A204.1 (cell line): ENCODE results near the gene OXNAD1.
"Not testable (repeated sequence)": the region's sequence is repeated elsewhere in the genome, so short reads cannot be mapped to it uniquely, and the experiment has no call there.

Source experiments
- FAIRE-seq: peaks from 2 replicates; lab custom pipeline; 2012; peaks lifted over from hg19 to GRCh38; lab: Jason Lieb, UNC

OXNAD1 gene

DNA sequence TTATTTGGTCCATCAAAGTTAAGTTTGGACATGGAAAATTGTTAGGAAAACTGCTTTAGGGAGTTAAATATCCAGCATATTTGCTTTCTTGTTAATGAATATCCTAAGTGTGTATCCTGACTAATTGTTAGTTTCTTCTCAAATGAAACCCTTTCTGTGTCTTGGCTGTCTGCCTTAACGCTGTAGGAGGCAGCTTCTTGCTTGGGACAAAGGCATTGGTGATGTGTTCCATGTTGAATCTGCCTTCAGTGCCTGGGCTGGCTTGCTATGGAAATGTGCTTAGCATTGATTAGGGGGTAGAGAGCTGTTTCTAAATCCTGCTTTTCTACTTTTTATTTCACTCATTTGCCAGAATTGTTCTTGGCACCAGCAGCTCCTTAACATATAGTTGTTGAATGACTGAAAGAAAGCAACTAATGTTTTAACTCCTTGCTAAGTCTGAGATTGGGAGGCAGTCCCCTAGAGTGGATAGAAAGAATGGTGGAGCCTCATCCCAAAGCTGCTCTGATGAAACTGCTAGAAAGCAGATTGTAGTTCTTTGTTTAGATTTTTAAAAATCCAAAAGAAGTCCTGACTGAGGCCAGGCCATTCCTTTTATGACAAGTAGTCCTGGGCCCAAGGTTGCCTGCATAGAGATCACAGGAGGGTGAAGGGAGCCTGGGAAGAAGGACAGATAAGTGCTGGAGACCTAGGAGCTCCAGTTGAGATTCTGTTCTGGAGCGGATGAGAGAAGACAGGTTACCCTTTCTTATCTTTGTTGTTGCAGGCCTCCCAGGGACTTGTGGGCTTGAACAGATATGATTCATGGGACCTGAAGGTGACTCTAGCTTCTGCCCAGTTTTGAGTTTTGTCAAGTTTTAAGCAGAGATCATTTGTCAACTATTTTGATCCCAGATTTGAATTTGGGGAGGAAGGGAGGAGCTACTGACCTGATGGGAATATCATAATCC is 39.3 kb downstream of the OXNAD1 start:
- no peak for FAIRE-seq

DNA sequence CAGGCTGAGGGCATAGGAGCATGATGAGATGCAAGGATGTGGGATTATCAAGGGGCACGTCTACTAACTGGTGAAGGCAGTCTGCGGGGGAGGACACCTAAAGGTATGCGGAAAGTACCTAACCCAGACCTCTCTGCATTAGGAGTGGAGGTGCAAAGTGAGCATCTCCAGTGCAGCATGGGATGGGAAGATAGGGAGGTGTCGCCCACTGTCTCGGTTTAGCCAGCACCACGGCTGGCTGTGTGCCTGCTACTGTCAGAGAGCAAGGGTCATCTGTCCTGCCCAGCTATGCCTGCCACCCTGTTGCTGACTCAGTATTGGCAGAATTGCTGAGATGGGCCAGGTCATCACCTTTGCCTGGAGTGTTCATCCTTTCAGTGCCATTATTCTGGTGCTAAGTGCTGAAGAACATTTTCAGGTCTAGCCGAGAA is 40.1 kb downstream of the OXNAD1 start:
- no peak for FAIRE-seq

DNA sequence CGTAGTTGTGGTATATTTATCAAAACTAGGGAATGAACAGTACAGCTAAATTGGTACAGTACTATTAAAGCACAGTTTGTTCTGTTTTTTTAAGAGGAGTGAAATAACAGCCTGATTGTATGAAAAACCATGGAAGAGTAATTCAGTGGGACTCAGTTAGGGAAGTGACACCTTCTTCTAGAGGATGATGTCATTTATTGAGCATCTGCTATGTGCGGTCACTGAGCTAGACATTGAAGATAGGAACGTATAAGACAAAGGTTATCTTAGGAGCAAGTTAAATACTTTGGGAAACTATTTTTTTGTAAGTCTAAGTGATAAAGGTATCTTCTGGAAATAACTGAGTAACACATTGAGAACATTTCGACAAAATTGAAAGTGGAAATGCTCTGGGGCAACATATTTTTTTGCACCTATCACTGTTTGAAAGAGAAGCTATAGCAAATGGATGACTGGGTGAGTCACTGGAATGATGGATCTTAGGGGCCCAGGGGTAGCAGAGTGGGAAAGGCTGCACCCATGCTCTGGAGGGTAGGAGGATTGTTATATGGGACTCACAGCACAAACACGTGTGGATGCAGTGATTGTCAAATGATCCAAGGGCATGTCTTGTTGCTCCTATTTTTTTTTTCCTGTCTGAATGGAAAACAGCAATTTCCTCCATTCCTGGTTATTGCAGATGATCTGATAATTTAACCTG is 43.0 kb downstream of the OXNAD1 start:
- FAIRE-seq = no peak

DNA sequence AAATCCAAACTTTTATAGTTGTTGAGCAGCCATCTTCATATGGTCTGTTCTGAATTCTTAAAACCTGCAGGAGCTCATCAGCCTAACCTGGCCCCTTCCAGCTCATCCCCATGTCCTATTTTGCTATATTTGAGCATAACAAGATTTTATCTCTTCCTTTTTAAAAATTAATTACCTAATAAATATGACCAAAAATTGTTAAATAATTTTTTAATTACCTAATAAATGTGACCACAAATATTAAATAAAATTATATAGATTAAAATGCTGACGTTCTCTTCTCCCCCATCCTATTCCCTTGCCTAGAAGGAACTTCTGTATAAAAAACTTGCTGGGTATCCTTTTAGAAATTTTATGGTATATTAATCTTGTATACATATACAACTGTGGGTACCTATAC is 43.7 kb downstream of the OXNAD1 start:
- no peak for FAIRE-seq

DNA sequence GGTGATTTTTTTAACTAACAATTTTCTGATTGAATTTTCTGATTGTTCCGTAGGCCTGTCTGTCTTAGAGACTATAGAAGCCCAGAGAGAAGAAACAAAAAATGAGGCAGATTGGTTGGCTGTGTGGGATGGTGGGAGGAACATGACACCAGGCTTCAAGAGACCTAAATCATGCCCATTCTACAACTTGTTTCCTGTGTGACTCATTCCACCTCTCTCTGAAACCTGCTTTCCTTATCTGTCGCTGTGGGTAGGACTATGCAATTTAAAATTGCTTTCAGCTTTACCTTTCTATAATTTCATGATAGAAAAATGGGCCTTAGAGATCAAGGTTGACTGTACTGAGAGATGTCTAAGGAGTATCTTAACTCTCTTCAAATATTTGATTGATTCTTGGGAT is 44.5 kb downstream of the OXNAD1 start:
- no peak for FAIRE-seq

DNA sequence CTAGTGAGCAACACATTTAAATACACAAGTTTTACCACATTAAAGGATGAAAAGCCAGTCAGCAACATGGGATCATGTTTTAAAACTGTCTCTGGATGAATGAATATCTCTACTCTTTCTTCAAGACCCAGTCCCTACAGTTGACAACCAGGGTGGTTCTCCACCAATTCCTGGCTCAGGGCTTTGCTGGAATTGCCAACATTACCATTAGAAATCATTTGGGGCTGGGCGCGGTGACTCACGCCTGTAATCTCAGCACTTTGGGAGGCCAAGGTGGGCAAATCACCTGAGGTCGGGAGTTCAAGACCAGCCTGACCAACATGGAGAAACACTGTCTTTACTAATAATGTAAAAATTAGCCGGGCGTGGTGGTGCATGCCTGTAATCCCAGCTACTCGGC is 45.5 kb downstream of the OXNAD1 start:
- not testable (repeated sequence) for FAIRE-seq

DNA sequence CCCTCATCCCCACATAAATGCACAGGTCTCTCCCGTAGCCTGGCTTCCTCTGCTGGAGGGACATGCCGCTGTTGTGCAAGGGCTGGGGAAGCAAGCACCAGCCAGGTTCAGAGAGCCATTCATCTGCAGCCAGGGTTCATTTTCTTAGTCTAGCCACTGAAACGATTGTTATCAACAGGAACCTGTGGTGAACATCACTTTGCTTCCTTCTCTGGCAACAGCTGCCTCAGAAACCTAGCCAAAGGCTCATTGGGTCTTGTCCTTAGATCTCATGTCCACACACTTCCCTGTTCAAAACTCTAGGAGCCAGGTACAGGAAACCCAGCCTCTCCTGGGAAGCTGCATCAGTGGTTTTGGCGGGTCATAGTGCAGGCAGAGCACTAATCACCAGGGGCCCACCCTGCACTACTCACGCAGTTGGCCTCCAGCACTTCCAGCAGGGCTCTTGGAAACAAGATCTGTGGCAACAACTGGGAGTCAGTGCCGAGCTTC is 47.0 kb downstream of the OXNAD1 start:
- no peak for FAIRE-seq

DNA sequence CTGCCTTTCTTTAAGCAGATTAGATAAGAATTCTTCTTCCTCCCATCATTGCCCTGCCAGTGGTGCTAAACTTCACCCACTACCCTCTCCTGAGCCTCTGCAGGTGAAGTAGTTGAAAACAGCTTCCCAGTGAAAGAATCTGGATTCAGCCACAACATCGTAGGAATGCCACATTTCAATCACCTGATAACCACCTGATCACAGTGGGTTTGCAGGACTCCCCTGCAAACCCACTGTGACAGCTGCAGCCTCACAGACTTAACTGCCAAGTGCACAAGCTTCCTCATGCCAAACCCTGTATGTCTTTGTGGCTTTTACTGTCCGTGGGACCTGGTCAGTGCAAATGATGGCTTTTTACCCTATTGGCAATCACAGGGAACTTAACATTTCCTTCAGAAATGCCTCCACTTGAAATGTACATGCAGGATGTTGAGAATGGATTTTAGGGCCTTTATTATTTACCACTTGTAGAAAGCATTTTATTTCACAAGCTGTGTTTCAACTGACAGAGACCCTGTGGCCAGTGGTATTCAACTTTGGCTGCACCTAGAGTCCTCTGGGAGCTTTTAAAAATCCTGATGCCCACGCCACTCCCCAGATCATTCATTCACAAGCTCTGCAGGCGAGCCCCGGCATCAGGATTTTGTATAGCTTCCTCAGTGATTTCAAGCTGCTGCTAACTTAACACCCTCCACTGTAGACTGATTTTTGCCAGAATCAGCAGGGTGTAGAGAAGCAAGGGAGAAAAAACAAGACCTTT is 49.1 kb downstream of the OXNAD1 start:
- no peak for FAIRE-seq

DNA sequence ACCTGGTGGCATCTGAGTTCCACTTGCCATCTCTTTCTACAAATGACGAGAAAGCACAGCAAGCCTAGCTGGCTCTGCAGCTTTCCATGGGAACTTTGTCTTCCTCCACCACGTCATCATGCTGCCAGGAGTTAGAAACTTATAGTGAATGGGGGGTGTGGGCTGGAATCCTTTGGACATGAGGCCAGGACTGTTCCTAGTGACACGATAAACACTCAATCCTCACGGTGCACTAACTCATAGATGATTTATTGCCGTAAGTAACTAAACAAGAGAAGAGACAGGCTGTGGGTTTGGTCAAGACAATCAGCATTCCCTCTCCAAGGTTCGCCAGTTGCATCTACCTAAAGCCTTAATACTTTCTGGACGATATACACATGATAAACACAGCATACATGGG is 50.6 kb downstream of the OXNAD1 start:
- no peak for FAIRE-seq

DNA sequence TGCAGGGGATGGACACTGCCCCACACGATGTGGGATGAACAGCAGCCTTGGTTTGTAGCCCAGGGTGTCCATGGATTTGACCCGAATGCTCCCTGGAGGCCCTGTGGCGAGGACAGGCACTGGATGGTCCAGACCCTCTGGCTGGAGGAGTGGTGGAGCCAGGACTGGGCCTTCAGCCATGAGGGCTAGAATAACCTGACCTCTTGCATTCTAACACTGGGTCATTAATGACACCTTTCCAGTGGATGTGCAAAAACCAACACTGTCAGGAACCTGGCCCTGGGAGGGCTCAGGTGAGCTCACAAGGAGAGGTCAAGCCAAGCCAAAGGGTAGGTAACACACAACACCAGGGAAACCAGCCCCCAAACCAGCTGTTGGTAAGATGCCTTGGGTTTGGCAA is 51.4 kb downstream of the OXNAD1 start:
- FAIRE-seq = no peak

DNA sequence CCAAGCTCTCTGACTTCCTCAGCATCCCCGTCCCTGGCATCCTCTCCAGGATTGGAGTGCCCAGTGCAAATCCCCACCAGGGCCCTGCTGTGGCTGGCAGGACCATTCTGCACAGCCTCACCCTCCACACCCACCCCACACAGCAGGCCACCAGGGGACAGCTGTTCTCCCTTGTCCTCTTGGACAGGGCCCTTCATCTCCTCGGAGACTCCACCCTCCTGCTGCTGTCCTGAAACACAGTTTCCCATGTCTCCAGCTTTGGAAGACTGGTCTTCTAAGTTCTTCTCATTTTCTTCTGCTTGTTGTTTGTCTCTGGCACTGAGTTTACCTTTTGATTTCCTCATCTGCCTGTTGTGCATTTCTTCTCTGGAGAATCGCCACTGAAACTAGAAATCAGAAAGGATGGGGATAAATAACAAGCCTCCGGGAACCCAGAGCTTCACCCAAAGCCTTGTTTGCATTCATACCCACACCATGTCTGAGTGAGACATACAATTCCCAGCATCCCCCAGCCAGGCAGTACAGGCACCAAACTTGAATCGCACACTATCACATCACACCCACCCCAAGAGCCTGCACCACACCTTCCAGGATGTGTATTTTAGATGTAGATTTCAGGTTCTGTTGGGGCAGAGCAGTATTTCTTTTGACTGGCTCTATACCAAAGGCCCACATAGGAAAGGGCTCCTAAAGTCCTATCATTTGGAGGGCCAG is 52.0 kb downstream of the OXNAD1 start:
- no peak for FAIRE-seq

DNA sequence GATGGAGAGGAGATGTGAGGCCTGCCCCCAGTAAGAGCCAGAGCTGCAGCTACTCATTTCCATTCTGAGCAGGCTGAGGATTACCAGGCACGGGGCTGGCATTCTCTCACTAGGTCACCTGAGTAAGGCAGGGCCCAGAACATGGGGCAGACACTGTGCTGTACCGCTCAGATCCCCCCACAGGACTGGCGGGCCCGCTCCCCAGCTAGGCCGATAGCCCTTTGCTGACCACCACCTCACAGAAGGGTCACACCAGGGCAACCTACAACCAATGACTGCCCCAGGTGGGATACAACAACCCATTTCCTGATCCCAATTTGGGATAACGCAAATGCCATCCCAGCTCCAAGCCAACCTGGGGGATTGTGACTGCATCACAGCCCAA is 52.5 kb downstream of the OXNAD1 start:
- no peak for FAIRE-seq

DNA sequence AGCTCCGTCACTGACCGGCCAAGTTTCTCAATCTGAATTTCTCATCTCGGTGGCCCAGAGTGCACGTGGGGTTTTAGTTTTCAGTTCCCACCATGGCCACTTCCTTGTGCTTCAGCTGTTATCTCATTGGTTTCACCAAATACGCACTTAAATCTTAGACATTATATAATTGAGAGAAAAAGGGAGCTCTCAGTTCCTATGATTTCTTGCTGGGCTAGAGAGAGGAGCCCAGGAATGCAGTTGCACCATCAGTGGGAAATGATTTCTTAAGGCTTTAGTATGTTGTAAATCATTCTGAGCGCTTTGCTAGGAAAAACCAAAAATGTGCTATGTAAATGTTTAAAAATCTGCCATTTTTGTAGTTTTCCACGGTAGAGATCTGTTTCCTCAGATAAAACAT is 53.2 kb downstream of the OXNAD1 start:
- no peak for FAIRE-seq

DNA sequence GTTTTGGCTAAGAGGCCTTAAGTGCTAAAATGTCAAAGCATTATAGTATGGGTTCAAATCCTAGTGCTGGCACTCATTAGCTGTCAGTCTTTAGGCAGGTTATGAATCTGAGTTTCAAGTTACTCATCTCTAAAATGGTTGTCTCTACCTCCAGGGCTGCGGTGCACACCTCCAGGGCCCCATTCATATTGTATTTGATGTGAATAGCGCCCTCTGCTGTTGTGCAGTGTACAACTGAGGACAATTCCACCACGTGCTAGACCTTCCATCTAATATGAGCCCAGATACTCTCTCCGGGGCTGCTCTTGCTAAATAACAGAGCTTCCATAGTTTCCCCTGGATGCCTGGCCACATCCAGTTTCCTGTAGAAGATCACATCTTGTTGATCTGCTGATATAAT is 54.3 kb downstream of the OXNAD1 start:
- no peak for FAIRE-seq

DNA sequence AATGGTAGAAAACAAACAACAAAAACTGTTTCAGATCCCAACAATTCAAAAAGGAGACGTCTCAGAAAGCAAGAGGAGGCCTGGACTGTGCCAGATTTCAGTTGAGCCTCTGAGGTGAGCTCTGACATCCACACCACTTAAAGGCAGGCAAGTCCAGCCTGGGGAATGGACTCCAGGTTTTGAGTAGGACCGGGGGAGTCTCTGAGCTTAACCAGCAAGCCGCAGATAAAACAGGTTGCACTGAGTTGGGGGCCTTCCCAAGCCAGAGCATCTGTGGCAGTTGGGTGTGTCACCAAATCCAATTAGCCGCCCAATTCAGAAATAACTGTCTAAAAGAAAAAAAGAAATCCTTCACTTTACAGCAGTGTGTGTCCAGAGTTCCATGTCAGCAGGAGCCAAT is 54.7 kb downstream of the OXNAD1 start:
- FAIRE-seq = no peak

DNA sequence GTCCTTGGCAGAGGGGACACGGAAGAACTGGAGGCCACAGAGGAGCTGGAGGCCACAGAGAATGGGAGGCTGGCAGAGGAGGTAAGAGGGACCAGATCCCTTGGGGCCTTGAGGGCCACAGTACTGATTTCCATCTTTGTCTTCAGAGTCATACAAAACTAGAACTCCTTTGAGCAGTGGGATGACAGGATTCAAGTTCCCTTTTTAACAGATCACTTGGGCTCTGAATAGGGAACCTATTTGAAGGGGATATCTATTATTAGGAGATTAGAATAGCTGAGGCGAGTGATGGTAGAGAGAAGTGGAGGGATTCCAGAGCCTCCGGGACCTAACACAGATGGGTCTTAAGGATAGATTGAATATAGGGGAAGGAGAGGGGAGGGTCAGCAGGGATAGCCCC is 55.7 kb downstream of the OXNAD1 start:
- no peak for FAIRE-seq

DNA sequence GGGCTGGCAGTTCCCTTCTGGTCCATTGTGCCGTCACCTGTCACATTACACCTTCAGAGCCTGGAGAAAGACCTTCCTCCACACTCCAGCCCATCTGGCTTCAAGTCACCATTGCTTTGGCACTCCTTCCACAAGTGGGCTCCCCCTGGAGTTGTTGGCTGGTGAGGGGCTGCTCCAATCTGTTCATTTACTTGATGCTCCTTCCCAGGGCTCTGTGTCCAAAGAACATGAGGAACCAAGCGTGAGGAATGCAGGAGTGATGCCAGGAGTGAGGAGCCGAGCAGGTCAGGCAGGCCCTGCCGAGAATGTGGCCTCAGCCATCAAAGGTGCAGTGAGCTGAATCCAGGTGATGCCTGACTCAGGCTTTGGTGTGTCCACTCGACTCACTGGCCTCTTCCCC is 57.2 kb downstream of the OXNAD1 start:
- FAIRE-seq = no peak

DNA sequence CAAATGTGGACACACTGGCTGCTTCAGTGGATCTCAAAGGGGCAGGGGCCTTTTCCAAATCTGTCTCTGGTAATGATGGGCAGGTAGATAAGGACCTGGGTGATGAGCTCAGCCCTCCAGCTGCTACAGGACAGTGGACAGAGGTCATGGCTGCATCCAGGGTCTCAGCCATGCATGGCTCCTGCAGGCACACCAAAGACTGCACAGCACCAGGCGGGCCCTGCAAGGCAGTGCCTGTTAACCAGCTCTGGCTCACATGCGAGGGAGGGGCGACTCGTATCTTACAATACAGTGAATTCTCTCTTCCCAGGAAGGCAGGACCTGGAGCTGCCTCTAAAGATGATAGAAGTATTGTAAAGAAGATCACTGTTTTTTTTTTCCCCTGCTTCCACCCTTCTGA is 58.7 kb downstream of the OXNAD1 start:
- no peak for FAIRE-seq

DNA sequence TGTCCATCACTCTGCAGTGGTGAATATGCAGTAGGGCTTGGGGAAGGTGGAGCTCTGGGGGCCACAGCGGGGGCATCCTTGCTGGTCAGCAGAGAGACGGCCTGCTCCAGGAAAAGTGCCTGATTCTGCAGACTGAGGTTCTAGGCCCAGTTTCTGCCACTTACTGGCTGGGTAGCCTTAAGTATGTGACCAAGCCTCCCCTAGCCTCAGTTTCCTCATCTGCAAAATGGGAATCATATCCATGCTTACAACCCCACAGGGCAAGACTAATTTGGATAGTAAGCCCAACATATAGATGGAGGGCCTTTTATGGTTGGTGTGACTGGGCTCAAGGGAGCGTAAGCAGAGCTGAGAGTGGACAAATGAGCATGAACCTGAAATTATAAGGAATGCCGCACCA is 60.8 kb downstream of the OXNAD1 start:
- no peak for FAIRE-seq

DNA sequence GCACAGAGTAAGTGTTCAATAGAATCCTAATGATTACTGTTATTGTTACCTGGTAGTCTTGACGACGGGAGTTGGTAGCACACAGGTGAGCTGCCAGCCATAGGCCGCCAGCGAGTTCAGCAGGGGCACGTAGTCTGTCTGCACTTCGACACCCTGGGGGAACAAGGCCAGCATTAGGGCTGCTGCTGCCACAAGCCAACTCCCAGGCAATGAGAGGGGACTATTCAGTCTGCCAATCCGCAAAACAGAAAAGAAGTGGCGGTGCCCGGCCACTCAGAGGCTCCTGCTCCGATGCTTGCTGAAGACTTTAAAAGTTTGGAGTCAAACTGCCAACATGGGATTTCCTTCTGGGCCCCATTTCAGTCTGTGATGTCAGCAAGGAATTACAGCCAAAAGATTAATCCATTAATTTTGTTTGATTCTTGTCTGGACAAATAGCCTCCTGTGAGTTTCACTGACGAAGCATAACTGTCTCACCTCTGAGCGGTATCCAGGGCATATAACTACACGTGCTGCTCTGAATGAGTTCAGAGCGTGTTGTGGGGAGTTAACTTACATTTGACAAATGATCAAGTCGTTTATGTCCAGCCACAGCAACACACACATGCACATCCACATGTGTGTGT is 61.8 kb downstream of the OXNAD1 start:
- FAIRE-seq = no peak

DNA sequence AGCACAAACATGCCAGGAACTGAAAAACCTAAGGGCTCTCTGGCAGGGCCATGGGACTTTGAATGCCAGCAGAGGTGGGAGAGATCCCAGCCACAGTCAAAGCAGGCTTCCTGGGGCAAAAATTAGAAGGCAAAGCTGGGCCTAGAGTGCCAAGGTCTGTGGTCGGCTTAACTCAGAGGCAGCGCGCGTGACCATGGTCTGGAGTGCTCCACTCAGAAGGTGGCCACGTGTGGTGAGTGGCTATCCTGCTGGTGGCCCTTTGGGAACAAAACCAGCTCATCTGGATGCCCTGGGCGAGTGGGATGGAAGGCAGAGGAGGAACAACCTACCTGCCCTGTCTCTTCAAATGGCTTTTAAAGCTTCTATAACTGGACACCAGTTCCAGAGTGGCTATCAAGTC is 63.1 kb downstream of the OXNAD1 start:
- no peak for FAIRE-seq
